ENCODE data around the gene ZC3H7A.

Gene ZC3H7A

GRCh38 chr16:11759163-11759834 is 37.8 kb downstream of the ZC3H7A start:
- no peaks in the 10 kb centered on the region for H3F3A ChIP-seq (ENCODE audit: insufficient read depth, low read length)
- peaks cover 83% of the 10 kb centered on the region for H3K36me3 ChIP-seq (ENCODE audit: insufficient read depth, low read length)
- H3K4me3 ChIP-seq (ENCODE audit: low read depth, low read length, poor library complexity, severe bottlenecking): no peak overlapping the region
- H3K4me2 ChIP-seq (ENCODE audit: low read length): no peak overlapping the region
- H3K79me2 ChIP-seq (ENCODE audit: insufficient read depth, low read length): no peaks in the 10 kb centered on the region
- H3K9me3 ChIP-seq (ENCODE audit: low read length): no peaks in the 10 kb centered on the region
- no peaks in the 10 kb centered on the region for H3K9me2 ChIP-seq (ENCODE audit: low read depth, low read length)
- H3K4me1 ChIP-seq (ENCODE audit: insufficient read depth, low read length, severe bottlenecking): no peaks in the 10 kb centered on the region
- no peak overlapping the region for H2AFZ ChIP-seq (ENCODE audit: low read length)
- TF ChIP-seq, protein P1, sequence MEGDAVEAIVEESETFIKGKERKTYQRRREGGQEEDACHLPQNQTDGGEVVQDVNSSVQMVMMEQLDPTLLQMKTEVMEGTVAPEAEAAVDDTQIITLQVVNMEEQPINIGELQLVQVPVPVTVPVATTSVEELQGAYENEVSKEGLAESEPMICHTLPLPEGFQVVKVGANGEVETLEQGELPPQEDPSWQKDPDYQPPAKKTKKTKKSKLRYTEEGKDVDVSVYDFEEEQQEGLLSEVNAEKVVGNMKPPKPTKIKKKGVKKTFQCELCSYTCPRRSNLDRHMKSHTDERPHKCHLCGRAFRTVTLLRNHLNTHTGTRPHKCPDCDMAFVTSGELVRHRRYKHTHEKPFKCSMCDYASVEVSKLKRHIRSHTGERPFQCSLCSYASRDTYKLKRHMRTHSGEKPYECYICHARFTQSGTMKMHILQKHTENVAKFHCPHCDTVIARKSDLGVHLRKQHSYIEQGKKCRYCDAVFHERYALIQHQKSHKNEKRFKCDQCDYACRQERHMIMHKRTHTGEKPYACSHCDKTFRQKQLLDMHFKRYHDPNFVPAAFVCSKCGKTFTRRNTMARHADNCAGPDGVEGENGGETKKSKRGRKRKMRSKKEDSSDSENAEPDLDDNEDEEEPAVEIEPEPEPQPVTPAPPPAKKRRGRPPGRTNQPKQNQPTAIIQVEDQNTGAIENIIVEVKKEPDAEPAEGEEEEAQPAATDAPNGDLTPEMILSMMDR (IDR thresholded peaks at IDR 0.05; ENCODE audit: low read length): no peak
- TF ChIP-seq EZH2 (IDR thresholded peaks at IDR 0.05; ENCODE audit: borderline replicate concordance, low read length): no peak
- H4K20me1 ChIP-seq (ENCODE audit: insufficient read depth, low read length): no peaks in the 10 kb centered on the region
- no peak overlapping the region for H3K27ac ChIP-seq (ENCODE audit: low read depth, low read length, poor library complexity, severe bottlenecking)
- no peaks in the 10 kb centered on the region for H3K27me3 ChIP-seq (ENCODE audit: insufficient read depth, low read length)
- no peak overlapping the region for H3K9ac ChIP-seq (ENCODE audit: low read length)

DNA sequence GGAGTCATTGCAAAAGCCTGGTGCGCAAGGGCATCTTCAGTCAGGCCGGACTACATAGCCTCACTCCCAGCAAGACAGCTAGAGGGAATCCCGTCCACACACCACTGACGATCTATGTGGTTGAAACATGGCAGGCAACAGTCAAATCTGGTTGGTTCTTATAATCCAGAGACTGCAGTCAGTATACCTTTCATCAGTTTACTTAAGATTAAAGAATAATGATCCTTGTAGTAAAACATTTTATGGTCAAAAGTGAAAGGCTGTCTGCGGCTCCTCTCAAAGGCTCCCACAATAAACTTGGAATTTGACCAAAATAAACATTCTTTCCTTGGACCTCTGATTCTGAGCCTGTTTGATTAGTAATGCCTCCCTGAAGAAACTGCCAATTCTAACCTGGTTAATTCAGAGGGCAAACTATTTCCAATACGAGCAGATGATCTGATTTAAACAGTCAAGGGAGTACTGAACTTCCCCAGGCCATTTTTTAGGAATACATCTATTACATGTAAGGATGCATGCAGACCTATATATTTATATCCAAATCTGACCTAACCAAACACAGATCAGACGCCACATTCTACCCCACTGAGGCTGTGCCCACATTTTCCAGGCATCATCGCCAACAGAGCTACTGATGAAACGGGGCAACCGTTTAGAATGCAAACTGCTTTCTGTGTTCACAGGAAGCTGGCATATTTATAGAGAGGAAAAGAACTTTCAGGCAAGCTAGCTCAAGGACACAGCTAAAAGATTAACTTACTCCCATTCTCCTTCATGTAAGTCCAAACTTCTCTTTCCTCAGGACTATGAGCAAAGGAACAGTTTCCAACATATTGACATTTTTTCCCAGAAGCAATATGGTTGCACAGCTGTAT is 39.1 kb downstream of the ZC3H7A start:
- H3K27me3 ChIP-seq (ENCODE audit: insufficient read depth, low read length): no peaks in the 10 kb centered on the region
- H3K4me1 ChIP-seq (ENCODE audit: insufficient read depth, low read length, severe bottlenecking): no peaks in the 10 kb centered on the region
- H3F3A ChIP-seq (ENCODE audit: insufficient read depth, low read length): no peaks in the 10 kb centered on the region
- TF ChIP-seq, protein P1 (IDR thresholded peaks at IDR 0.05; ENCODE audit: low read length): no peak
- TF ChIP-seq EZH2 (IDR thresholded peaks at IDR 0.05; ENCODE audit: borderline replicate concordance, low read length): no peak
- no peak overlapping the region for H3K9ac ChIP-seq (ENCODE audit: low read length)
- no peak overlapping the region for H2AFZ ChIP-seq (ENCODE audit: low read length)
- no peaks in the 10 kb centered on the region for H4K20me1 ChIP-seq (ENCODE audit: insufficient read depth, low read length)
- H3K9me3 ChIP-seq (ENCODE audit: low read length): no peaks in the 10 kb centered on the region
- no peak overlapping the region for H3K27ac ChIP-seq (ENCODE audit: low read depth, low read length, poor library complexity, severe bottlenecking)
- peaks cover 89% of the 10 kb centered on the region for H3K36me3 ChIP-seq (ENCODE audit: insufficient read depth, low read length)
- no peak overlapping the region for H3K4me2 ChIP-seq (ENCODE audit: low read length)
- no peaks in the 10 kb centered on the region for H3K79me2 ChIP-seq (ENCODE audit: insufficient read depth, low read length)
- H3K9me2 ChIP-seq (ENCODE audit: low read depth, low read length): no peaks in the 10 kb centered on the region
- no peak overlapping the region for H3K4me3 ChIP-seq (ENCODE audit: low read depth, low read length, poor library complexity, severe bottlenecking)

DNA sequence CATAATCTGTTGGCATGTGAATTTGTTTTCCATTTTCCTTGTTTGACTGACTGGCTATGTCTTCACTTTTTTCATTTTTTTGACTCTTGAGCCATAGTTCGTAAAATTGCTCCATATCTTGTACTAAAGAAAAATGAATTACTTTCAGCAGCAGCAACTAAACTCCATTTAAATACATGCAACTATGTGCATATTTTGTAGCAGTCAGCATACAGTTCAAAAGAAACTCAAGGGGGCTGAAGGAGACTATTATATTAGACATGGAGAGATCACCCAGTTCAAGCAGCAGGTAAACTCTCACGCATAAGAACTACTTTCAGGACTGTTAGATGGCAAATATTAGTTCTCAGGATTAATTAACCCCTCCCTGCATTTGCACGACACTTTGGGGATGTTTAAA is 40.8 kb downstream of the ZC3H7A start:
- no peak overlapping the region for H3K4me2 ChIP-seq (ENCODE audit: low read length)
- no peaks in the 10 kb centered on the region for H3K27me3 ChIP-seq (ENCODE audit: insufficient read depth, low read length)
- H4K20me1 ChIP-seq (ENCODE audit: insufficient read depth, low read length): no peaks in the 10 kb centered on the region
- no peak overlapping the region for H3K9ac ChIP-seq (ENCODE audit: low read length)
- H2AFZ ChIP-seq (ENCODE audit: low read length): no peak overlapping the region
- no peak overlapping the region for H3K27ac ChIP-seq (ENCODE audit: low read depth, low read length, poor library complexity, severe bottlenecking)
- H3K4me1 ChIP-seq (ENCODE audit: insufficient read depth, low read length, severe bottlenecking): no peaks in the 10 kb centered on the region
- no peak overlapping the region for H3K4me3 ChIP-seq (ENCODE audit: low read depth, low read length, poor library complexity, severe bottlenecking)
- H3F3A ChIP-seq (ENCODE audit: insufficient read depth, low read length): no peaks in the 10 kb centered on the region; the same call in 1 of the 2 replicates
- H3K36me3 ChIP-seq (ENCODE audit: insufficient read depth, low read length): peaks cover 89% of the 10 kb centered on the region
- TF ChIP-seq EZH2 (IDR thresholded peaks at IDR 0.05; ENCODE audit: borderline replicate concordance, low read length): no peak
- TF ChIP-seq, protein P1 (IDR thresholded peaks at IDR 0.05; ENCODE audit: low read length): no peak
- no peaks in the 10 kb centered on the region for H3K9me2 ChIP-seq (ENCODE audit: low read depth, low read length)
- no peaks in the 10 kb centered on the region for H3K79me2 ChIP-seq (ENCODE audit: insufficient read depth, low read length)
- H3K9me3 ChIP-seq (ENCODE audit: low read length): no peaks in the 10 kb centered on the region

All from OCI-LY1 (cell line).